ENCODE results near the gene TUBA8.
"Not testable (repeated sequence)": the region's sequence is repeated elsewhere in the genome, so short reads cannot be mapped to it uniquely, and the experiment has no call there.

Gene TUBA8

DNA sequence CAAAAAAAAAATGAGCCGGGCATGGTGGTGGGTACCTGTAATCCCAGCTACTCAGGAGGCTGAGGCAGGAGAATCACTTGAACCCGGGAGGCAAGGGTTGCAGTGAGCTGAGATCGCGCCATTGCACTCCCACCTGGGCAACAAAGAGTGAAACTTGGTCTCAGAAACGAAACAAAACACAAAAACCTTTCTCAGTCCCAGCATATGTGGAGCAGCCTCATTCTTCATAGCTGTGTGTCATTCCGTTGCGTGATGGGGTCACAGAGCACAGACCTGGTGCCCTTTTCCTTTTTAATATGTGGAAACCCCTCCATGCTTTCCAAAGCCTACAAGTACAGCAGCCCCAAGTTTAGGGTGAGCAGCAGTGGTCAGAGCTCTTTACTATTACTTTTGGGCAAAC, 19.1 kb upstream of the TUBA8 start:
- peaks cover 67% of the 10 kb centered on the region for H3K36me3 ChIP-seq (ENCODE audit: control insufficient read depth, insufficient read depth, low read length)
- H3K4me3 ChIP-seq (ENCODE audit: extremely low read depth, insufficient read depth, low read length, poor library complexity, severe bottlenecking): no peak overlapping the region
- no peaks in the 10 kb centered on the region for H3K9me3 ChIP-seq (ENCODE audit: control insufficient read depth, low read length)
- H3K27ac ChIP-seq (ENCODE audit: low read depth, low read length, severe bottlenecking): no peak overlapping the region
- 80 to 86% methylated on average over 6 of the region's 7 CpGs for WGBS, 2 experiments (ENCODE audit: insufficient coverage in 2 of 2)
- no peaks in the 10 kb centered on the region for H3K4me1 ChIP-seq (ENCODE audit: control insufficient read depth, insufficient read depth, low read length, poor library complexity, severe bottlenecking)

DNA sequence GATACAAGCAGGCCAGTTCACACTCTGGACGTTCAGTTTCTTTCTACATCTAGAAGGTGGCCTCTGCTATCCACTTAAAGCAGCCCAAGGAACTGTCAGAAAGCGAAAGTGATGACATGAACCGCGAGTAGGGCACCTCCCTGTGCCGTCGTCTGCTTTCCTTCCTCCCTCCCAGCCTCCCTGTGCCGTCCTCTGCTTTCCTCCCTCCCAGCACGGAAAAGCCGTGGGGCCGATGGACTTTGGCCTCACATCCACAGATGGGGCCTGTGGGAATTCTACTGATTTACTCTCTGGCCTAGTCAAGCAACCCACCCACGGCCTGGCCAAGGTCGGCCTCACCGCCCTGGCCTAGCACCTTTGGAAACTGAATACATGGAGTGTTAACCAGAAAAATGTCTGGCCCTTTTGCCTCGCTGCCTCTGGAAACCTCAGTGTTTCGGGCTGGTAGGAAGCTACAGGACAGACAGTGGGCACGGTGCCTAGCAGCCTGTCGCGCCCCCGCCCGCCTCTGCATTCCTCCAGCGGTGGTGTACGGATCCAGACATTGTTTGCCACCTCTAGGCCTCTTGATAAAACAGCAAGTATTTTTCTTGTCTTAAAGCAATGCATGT, 18.6 kb upstream of the TUBA8 start:
- Histone ChIP-seq H3K4me3 (ENCODE audit: extremely low read depth, insufficient read depth, low read length, poor library complexity, severe bottlenecking) (no peak overlapping the region), H3K27ac (ENCODE audit: low read depth, low read length, severe bottlenecking) (no peak overlapping the region)

DNA sequence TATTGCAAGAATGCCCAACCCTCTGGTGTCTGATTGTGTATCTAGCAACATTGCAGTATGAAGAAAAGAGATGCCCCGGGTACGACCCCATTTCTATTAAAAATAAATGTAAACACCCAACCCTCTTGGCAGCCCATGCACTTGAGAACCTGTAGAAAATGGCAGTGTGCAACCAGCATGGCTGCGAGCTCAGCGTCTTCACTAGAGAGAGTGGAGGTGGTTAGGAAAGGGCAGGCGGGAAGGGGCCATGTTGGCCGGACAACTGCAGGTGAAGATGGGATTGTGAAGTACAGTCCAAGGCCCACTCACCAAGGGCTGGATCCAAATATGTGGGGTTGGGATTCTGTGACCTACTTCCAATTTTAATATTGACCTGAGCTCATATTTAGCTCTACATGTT, 16.9 kb upstream of the TUBA8 start:
- no peak overlapping the region for H3K27ac ChIP-seq (ENCODE audit: low read depth, low read length, severe bottlenecking)
- no peak overlapping the region for H3K4me3 ChIP-seq (ENCODE audit: extremely low read depth, insufficient read depth, low read length, poor library complexity, severe bottlenecking)
- 100% methylated on average over 2 to 3 of the region's 6 CpGs for WGBS, 2 experiments (ENCODE audit: insufficient coverage in 2 of 2)
- H3K36me3 ChIP-seq (ENCODE audit: control insufficient read depth, insufficient read depth, low read length): peaks cover 50% of the 10 kb centered on the region
- H3K4me1 ChIP-seq (ENCODE audit: control insufficient read depth, insufficient read depth, low read length, poor library complexity, severe bottlenecking): no peaks in the 10 kb centered on the region
- H3K9me3 ChIP-seq (ENCODE audit: control insufficient read depth, low read length): no peaks in the 10 kb centered on the region

More for the DNA sequence above, 18.6 kb upstream of the TUBA8 start:
- WGBS, 2 experiments (ENCODE audit: insufficient coverage in 2 of 2): 94 to 97% methylated on average over 20 to 21 of the region's 22 CpGs
- Histone ChIP-seq H3K4me1 (ENCODE audit: control insufficient read depth, insufficient read depth, low read length, poor library complexity, severe bottlenecking) (no peaks in the 10 kb centered on the region), H3K9me3 (ENCODE audit: control insufficient read depth, low read length) (no peaks in the 10 kb centered on the region), H3K36me3 (ENCODE audit: control insufficient read depth, insufficient read depth, low read length) (peaks cover 63% of the 10 kb centered on the region)

DNA sequence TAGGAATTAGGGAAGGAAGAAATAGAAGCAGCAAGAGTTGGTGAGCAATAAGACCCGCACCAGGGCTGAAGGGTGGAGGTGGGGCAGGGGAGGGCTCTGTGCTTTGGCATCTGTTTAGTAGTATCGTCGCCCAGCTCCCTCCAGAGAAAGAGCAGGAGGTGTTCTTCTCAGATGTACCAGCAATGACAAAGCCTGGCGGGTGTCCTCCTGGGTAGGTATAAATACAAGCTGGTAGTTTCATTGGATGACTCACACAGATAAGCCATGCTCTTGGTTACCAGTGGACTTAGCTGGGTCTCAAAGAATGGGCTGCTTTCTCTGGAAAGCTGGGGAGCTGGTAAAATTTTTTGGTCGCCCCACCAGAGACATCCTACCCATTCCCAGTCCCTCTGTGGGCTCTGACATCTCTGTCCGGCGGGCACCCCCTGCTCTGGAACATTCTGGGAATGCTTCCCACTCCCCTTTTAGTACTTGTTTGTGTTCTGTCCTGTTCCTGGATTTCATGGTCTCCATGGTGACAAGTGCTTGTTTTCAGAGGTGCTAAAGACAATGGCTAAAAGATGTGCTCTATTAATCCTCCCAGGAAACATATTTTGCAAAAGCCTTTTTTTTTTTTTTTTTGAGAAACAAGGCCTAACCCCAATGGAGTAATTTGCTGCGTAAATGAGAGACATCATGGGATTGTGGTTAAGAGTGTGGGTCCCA, 15.4 kb upstream of the TUBA8 start:
- WGBS, 2 experiments (ENCODE audit: insufficient coverage in 2 of 2): 89 to 91% methylated on average over 5 of the region's 8 CpGs
- Histone ChIP-seq H3K4me3 (ENCODE audit: extremely low read depth, insufficient read depth, low read length, poor library complexity, severe bottlenecking) (no peak overlapping the region), H3K9me3 (ENCODE audit: control insufficient read depth, low read length) (no peaks in the 10 kb centered on the region), H3K36me3 (ENCODE audit: control insufficient read depth, insufficient read depth, low read length) (peaks cover 34% of the 10 kb centered on the region), H3K4me1 (ENCODE audit: control insufficient read depth, insufficient read depth, low read length, poor library complexity, severe bottlenecking) (no peaks in the 10 kb centered on the region), H3K27ac (ENCODE audit: low read depth, low read length, severe bottlenecking) (no peak overlapping the region)

DNA sequence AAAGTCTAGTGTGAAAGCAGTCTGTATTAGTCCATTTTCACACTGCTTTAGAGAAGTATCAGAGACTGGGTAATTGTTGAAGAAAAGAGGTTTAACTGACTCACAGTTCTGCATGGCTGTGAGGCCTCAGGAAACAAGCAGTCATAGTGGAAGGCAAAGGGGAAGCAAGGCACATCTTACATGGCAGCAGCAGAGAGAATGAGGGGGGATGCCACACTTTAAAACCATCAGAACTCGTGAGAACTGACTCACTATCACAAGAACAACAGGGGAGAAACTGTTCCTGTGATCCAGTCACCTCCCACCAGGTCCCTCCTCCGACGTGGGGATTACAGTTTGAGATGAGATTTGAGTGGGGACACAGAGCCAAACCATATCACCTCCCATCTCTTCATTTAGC, 13.8 kb upstream of the TUBA8 start:
- H3K4me3 ChIP-seq (ENCODE audit: extremely low read depth, insufficient read depth, low read length, poor library complexity, severe bottlenecking): no peak overlapping the region
- no peaks in the 10 kb centered on the region for H3K4me1 ChIP-seq (ENCODE audit: control insufficient read depth, insufficient read depth, low read length, poor library complexity, severe bottlenecking)
- H3K27ac ChIP-seq (ENCODE audit: low read depth, low read length, severe bottlenecking): no peak overlapping the region
- no peaks in the 10 kb centered on the region for H3K9me3 ChIP-seq (ENCODE audit: control insufficient read depth, low read length)
- peaks cover 21% of the 10 kb centered on the region for H3K36me3 ChIP-seq (ENCODE audit: control insufficient read depth, insufficient read depth, low read length)
- WGBS, 2 experiments (ENCODE audit: insufficient coverage in 2 of 2): 88% methylated on average over 3 of the region's 3 CpGs; no CpG with 5 or more reads in 1 of the 2 experiments

DNA sequence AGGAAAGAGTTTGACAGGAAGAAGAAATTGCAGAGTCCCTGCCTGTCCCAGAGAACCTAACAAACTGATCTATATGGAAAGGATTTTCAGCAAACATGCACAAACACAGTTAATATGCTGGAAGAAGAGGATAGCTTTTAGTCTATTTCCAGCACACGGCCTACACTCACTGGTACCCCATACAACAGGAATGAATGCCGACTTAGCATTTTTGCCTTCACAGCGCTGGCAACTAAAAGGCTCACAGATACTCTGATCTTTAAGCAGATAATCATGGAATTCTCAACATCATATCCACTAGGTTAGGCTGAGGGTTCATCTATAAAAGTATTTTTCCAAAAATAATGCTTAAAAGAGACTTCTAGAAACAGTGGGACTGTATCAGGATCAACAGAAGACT, 9.8 kb upstream of the TUBA8 start:
- WGBS, 2 experiments (ENCODE audit: insufficient coverage in 2 of 2): 93 to 94% methylated on average over 2 to 3 of the region's 3 CpGs

DNA sequence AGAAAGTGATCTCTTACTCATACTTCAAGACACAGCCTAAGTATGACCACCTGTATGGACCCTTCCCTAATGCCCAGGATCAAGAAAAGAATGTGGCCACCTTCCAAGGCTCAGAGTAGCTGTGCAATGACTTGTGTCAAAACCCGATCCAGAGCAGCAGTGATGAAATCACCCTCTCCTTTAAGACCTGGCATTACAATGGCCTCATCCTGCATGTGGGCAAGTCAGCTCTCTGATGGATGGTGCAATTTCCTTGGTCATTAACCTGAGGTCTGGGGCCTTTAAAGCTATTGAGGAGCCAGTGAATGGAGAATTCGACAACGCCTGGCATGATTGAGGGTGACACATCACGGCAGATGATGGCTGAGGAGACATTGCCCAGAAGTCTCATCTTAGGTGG, 9.1 kb upstream of the TUBA8 start:
- H3K36me3 ChIP-seq (ENCODE audit: control insufficient read depth, insufficient read depth, low read length): peaks cover 3% of the 10 kb centered on the region
- 96% methylated on average over 4 of the region's 4 CpGs for WGBS, 2 experiments (ENCODE audit: insufficient coverage in 2 of 2)
- H3K27ac ChIP-seq (ENCODE audit: low read depth, low read length, severe bottlenecking): no peak overlapping the region
- no peaks in the 10 kb centered on the region for H3K9me3 ChIP-seq (ENCODE audit: control insufficient read depth, low read length)
- H3K4me3 ChIP-seq (ENCODE audit: extremely low read depth, insufficient read depth, low read length, poor library complexity, severe bottlenecking): no peak overlapping the region
- no peaks in the 10 kb centered on the region for H3K4me1 ChIP-seq (ENCODE audit: control insufficient read depth, insufficient read depth, low read length, poor library complexity, severe bottlenecking)

More for the DNA sequence above, 9.8 kb upstream of the TUBA8 start:
- Histone ChIP-seq H3K9me3 (ENCODE audit: control insufficient read depth, low read length) (no peaks in the 10 kb centered on the region), H3K27ac (ENCODE audit: low read depth, low read length, severe bottlenecking) (no peak overlapping the region), H3K36me3 (ENCODE audit: control insufficient read depth, insufficient read depth, low read length) (peaks cover 3% of the 10 kb centered on the region), H3K4me1 (ENCODE audit: control insufficient read depth, insufficient read depth, low read length, poor library complexity, severe bottlenecking) (no peaks in the 10 kb centered on the region), H3K4me3 (ENCODE audit: extremely low read depth, insufficient read depth, low read length, poor library complexity, severe bottlenecking) (no peak overlapping the region)

DNA sequence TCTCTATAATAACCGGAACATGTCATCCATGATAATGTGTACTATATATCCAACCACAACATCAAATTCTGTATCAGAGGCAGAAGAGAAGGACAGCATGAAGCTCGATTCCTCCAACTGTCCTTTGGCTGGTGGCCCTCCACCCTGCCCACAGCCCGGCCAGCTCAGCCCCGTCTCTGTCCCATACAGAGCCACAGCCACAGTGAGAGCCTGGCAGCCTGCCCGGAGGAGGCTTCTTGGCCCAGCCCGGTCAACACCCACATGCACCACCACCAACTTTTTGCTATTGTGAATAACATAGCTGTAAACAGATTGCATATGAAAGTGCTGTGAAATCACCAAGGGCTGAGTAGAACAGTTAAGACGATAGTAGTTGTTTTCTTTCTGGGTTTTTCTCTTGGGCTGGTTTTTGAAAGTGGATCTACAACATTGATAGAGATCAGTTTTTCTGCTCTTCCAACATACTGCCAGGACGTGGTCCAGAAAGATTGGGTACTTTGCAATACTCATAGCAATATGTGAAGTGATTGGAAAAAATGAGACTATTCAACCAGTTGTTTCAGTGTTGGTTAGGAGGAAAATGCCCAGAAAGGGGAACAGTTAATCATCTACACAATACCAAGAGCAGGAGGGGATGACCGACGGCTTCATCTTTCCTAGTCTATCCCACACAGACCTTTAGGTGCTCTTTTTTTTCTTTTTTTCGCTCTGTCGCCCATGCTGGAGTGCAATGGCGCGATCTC, 6.9 kb upstream of the TUBA8 start:
- 88 to 96% methylated on average over 8 to 9 of the region's 14 CpGs for WGBS, 2 experiments (ENCODE audit: insufficient coverage in 2 of 2)

DNA sequence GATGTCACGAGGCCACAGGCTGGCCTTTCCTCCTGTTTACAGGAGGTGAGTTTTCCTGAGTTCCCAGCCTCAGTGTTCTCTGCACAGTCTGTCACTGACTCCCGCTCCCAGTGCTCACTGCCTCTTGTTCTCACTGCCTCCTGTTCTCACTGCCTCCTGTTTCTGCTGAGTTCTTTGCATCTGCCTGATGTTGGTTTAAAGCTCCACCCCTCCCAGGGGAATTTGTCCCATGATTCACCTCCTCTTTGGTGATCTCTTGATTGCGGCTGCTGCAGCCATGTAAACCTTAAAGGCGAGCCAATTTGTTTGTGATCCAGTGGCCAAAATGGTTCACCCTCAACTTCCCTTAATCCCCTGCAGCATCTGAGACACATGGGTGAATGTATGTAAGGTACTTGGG, 6.0 kb upstream of the TUBA8 start:
- Histone ChIP-seq H3K4me1 (ENCODE audit: control insufficient read depth, insufficient read depth, low read length, poor library complexity, severe bottlenecking) (no peaks in the 10 kb centered on the region), H3K9me3 (ENCODE audit: control insufficient read depth, low read length) (no peaks in the 10 kb centered on the region), H3K4me3 (ENCODE audit: extremely low read depth, insufficient read depth, low read length, poor library complexity, severe bottlenecking) (no peak overlapping the region), H3K27ac (ENCODE audit: low read depth, low read length, severe bottlenecking) (no peak overlapping the region), H3K36me3 (ENCODE audit: control insufficient read depth, insufficient read depth, low read length) (no peaks in the 10 kb centered on the region)
- 94% methylated on average over 2 of the region's 4 CpGs for WGBS, 2 experiments (ENCODE audit: insufficient coverage in 2 of 2)

More for the DNA sequence above, 6.9 kb upstream of the TUBA8 start:
- Histone ChIP-seq H3K4me3 (ENCODE audit: extremely low read depth, insufficient read depth, low read length, poor library complexity, severe bottlenecking) (no peak overlapping the region), H3K27ac (ENCODE audit: low read depth, low read length, severe bottlenecking) (no peak overlapping the region), H3K9me3 (ENCODE audit: control insufficient read depth, low read length) (no peaks in the 10 kb centered on the region), H3K4me1 (ENCODE audit: control insufficient read depth, insufficient read depth, low read length, poor library complexity, severe bottlenecking) (no peaks in the 10 kb centered on the region), H3K36me3 (ENCODE audit: control insufficient read depth, insufficient read depth, low read length) (no peaks in the 10 kb centered on the region)

DNA sequence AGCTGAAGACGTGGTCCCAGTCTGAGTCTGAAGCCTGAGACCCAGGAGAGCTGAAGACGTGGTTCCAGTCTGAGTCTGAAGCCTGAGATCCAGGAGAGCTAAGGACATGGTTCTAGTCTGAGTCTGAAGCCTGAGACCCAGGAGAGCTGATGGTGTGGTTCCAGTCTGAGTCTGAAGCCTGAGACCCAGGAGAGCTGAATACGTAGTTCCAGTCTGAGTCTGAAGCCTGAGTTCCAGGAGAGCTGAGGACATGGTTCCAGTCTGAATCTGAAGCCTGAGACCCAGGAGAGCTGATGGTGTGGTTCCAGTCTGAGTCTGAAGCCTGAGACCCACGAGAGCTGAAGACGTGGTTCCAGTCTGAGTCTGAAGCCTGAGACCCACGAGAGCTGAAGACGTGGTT, 4.6 kb upstream of the TUBA8 start:
- WGBS, 2 experiments (ENCODE audit: insufficient coverage in 2 of 2): 75 to 93% methylated on average over 3 of the region's 7 CpGs
- not testable (repeated sequence) for H3K36me3 ChIP-seq (ENCODE audit: control insufficient read depth, insufficient read depth, low read length); H3K4me3 ChIP-seq (ENCODE audit: extremely low read depth, insufficient read depth, low read length, poor library complexity, severe bottlenecking); H3K4me1 ChIP-seq (ENCODE audit: control insufficient read depth, insufficient read depth, low read length, poor library complexity, severe bottlenecking); H3K27ac ChIP-seq (ENCODE audit: low read depth, low read length, severe bottlenecking); H3K9me3 ChIP-seq (ENCODE audit: control insufficient read depth, low read length)

All from mesodermal cell (in vitro differentiated cells).